Gastroesophageal sphincter (tissue), 3 donors: ENCODE results near the gene CLDN18.

Source experiments
- EP300 ChIP-seq: sonication (generic); formaldehyde crosslinking; IDR thresholded peaks from one replicate; pipeline ENCODE4 v1.6.1; 2017; ENCODE audit warnings: antibody characterized with exemption, mild to moderate bottlenecking
- POLR2A ChIP-seq, 2 donors: fragments of 450-650 bp; IDR thresholded peaks; one replicate each; pipeline ENCODE4 v1.6.1; 2017; ENCODE audit warnings: antibody characterized with exemption in 2 of 2, mild to moderate bottlenecking in 2 of 2, moderate library complexity in 1 of 2
- POLR2AphosphoS5 ChIP-seq: sonication (generic); formaldehyde crosslinking; IDR thresholded peaks from one replicate; pipeline ENCODE4 v1.6.1; 2017; ENCODE audit warnings: antibody characterized with exemption
- TF ChIP-seq, protein P1 (sequence below), 4 experiments: fragments of 200-600 bp in 2 of 4; fragments of 450-650 bp in 2 of 4; sonication (generic) in 1 of 4; IDR thresholded peaks; one replicate each; pipeline ENCODE4 v1.5.1; 2017 to 2019; ENCODE audit warnings: antibody characterized with exemption in 4 of 4, mild to moderate bottlenecking in 2 of 4, moderate library complexity in 2 of 4

DNA sequence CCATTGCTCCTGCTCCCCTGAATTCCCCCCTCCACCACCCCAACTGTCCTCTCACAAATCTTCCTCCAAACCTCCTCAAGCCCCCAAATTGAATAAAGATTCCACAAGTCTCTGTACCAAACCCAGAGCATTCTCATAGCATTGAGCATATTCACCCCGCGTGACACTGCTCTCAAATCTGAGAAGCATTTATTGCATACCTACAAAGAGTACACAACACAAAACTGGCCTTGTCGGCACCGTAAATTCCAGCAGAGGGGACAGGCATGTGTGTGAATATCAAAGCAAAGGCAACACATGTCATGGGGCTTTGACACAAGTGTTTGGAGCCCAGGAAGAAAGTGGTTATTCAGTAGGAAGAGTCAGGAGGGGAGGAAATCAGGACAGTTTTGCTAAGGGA is 2.6 kb downstream of the CLDN18 start:
- TF ChIP-seq, protein P1, sequence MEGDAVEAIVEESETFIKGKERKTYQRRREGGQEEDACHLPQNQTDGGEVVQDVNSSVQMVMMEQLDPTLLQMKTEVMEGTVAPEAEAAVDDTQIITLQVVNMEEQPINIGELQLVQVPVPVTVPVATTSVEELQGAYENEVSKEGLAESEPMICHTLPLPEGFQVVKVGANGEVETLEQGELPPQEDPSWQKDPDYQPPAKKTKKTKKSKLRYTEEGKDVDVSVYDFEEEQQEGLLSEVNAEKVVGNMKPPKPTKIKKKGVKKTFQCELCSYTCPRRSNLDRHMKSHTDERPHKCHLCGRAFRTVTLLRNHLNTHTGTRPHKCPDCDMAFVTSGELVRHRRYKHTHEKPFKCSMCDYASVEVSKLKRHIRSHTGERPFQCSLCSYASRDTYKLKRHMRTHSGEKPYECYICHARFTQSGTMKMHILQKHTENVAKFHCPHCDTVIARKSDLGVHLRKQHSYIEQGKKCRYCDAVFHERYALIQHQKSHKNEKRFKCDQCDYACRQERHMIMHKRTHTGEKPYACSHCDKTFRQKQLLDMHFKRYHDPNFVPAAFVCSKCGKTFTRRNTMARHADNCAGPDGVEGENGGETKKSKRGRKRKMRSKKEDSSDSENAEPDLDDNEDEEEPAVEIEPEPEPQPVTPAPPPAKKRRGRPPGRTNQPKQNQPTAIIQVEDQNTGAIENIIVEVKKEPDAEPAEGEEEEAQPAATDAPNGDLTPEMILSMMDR (IDR thresholded peaks at IDR 0.05), result no peak
- TF ChIP-seq POLR2AphosphoS5 (no peak), POLR2A (IDR thresholded peaks at IDR 0.05) (no peak), EP300 (no peak)
